Measurements from ENCODE around the gene PLCL2. TPM values are rescaled to one million over a fixed set of nuclear protein-coding genes. Genes with fewer than 3 reads are reported as not detected.
A peak's percentile ranks its signal among the peaks of the same experiment; 100 is the strongest.

The PLCL2 gene
- total RNA-seq, 2 donors from 2014 or later, result 17.8 to 20.5 TPM

GRCh38 chr3:16918683-16919025 is 33.9 kb downstream of the PLCL2 start:
- no peak for ATAC-seq
- Mint-ChIP-seq H3K9me3 (peaks cover 0 to 2% of the 10 kb centered on the region in 2 donors), H3K27ac (no peak overlapping the region), H3K36me3 (peaks cover 0 to 5% of the 10 kb centered on the region in 2 donors)
- DNase-seq (ENCODE audit: low spot score in 2 of 2), result no peak

DNA sequence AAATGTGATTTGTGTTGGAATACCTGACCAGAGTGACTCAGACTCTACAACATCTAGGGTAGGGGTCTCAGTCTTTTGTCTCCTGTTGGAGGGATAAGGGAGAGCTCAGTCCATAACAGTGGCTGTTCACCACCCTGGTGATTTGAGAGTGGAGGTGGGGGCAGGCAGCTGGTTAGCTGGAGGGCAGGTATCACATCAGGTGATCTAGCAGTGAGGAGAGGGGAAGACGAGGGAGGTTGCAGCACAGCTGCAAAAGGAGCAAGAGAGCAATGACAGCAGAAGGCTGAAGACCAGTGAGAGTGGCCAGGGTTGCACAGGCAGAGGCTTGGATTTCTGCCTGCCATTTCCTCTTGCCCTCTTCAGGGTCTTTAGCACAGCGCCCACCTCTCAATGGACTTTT is 38.4 kb downstream of the PLCL2 start:
- DNase-seq (ENCODE audit: low spot score in 2 of 2), result no peak

GRCh38 chr3:16927485-16927884 is 42.7 kb downstream of the PLCL2 start:
- DNase-seq (ENCODE audit: low spot score in 2 of 2) (no peak), ATAC-seq (no peak)
- H3K36me3 Mint-ChIP-seq, result peaks cover 0 to 10% of the 10 kb centered on the region in 2 donors
- peaks cover 0 to 6% of the 10 kb centered on the region in 2 donors for H3K9me3 Mint-ChIP-seq
- no peak overlapping the region for H3K27ac Mint-ChIP-seq

More for the DNA sequence above, 38.4 kb downstream of the PLCL2 start:
- Mint-ChIP-seq H3K36me3 (peaks cover 0 to 10% of the 10 kb centered on the region in 2 donors), H3K9me3 (peaks cover 0 to 6% of the 10 kb centered on the region in 2 donors), H3K27ac (no peak overlapping the region)
- no peak for ATAC-seq

- H3K27ac Mint-ChIP-seq, result no peak overlapping the region
- peaks cover 0 to 6% of the 10 kb centered on the region in 2 donors for H3K36me3 Mint-ChIP-seq
- ATAC-seq, result no peak
- peaks cover 0 to 5% of the 10 kb centered on the region in 2 donors for H3K9me3 Mint-ChIP-seq
- no peak for DNase-seq (ENCODE audit: low spot score in 2 of 2)
Observed at GRCh38 chr3:16928386-16929132, 43.8 kb downstream of the PLCL2 start.

- Mint-ChIP-seq H3K36me3 (no peaks in the 10 kb centered on the region), H3K27ac (no peak overlapping the region), H3K9me3 (no peaks in the 10 kb centered on the region)
- ATAC-seq, result no peak
- DNase-seq (ENCODE audit: low spot score in 2 of 2), result no peak
Observed at GRCh38 chr3:16929311-16929710, 44.6 kb downstream of the PLCL2 start.

DNA sequence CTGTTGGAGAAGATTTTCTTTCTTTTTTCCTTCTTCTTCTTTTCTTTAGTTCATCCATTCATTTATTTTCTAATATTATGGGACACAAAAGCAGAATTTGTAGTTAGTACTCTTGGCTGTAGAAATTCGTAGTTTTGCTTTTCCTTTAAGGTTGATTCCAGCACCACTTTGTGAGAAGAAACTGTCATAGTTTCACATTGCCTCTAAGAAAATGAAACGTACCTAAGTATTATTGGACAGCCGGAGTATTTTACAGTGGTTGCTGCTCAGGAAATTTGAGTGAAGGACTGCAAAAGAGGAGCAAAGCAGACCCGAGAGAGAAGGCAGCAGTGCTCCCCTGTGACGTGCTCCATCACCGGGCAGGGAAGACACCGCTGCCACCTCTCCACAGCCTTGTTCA is 48.1 kb downstream of the PLCL2 start:
- DNase-seq (ENCODE audit: low spot score in 2 of 2) (no peak), ATAC-seq (peak in 1 of 2 donors; percentile 39)
- no peak overlapping the region for H3K27ac Mint-ChIP-seq
- no peaks in the 10 kb centered on the region for H3K9me3 Mint-ChIP-seq
- H3K36me3 Mint-ChIP-seq, result peaks cover 0 to 4% of the 10 kb centered on the region in 2 donors

DNA sequence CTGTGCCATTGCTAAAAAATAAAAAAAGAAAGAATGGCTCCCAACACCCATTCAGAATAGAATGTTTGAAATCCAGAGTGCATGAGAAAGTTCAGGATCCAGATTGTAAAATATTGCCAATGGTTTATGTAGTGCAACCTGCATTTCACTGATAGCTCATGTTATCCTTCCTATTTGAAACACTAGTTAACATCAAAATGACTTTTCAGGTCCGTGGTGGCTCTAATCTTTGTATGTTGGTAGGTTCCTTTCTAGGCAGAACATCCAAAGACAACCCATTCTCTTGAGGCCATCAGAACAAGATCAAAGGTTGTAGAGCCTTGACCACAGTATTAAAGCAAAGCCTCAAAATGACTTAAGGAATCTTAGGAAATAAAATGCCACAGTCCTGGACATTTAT is 51.0 kb downstream of the PLCL2 start:
- peaks cover 0 to 4% of the 10 kb centered on the region in 2 donors for H3K36me3 Mint-ChIP-seq
- no peak for ATAC-seq
- no peak for DNase-seq (ENCODE audit: low spot score in 2 of 2)
- no peaks in the 10 kb centered on the region for H3K9me3 Mint-ChIP-seq
- no peak overlapping the region for H3K27ac Mint-ChIP-seq

DNA sequence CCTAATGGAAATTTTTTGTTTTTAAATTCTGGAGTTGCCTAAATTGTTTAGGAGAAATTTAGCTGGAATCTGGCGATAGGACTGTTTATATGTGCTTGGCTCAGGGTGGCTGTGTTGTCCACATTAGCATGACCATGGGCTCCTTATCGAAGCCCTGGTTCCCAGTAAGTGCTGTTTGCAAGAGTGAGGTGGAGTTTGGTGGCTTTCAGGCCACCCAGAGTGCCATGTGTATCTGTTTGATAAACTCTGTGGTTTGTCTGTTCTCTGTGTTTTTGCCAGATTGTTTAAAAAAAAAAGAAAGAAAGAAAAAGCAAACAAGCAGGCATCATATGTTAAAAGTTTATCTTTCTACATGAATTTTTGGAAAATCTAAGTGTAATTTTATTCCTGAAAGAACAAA is 51.5 kb downstream of the PLCL2 start:
- Mint-ChIP-seq H3K9me3 (no peaks in the 10 kb centered on the region), H3K27ac (no peak overlapping the region), H3K36me3 (peaks cover 0 to 4% of the 10 kb centered on the region in 2 donors)
- ATAC-seq (no peak), DNase-seq (ENCODE audit: low spot score in 2 of 2) (no peak)

DNA sequence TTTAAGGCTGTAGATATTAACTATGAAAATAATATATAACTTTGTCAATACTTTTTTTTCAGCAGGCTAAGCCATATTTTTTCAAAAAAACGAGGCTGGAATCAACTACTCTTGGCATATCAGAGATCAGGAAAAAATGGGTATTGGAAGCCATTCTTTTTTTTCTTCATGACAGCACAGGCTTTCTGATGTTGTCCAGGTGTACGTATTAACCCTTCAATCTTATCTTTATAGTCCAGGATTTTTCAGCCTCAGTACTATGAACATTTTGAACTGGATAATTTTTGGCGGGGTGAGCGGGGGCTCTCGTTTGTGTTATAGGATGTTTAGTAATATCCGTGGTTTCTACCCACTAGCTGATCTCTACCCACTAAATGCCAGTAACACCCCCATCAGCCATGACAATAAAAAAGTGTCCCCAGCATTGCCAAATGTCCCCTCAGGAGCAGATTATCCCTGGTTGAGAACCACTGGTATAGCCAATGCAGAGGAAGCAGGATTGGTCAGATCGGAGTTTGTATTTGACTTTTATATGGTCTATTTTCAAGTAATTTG is 52.0 kb downstream of the PLCL2 start:
- ATAC-seq (no peak), DNase-seq (ENCODE audit: low spot score in 2 of 2) (no peak)
- H3K9me3 Mint-ChIP-seq, result no peaks in the 10 kb centered on the region
- H3K27ac Mint-ChIP-seq, result no peak overlapping the region
- H3K36me3 Mint-ChIP-seq, result peaks cover 0 to 4% of the 10 kb centered on the region in 2 donors

DNA sequence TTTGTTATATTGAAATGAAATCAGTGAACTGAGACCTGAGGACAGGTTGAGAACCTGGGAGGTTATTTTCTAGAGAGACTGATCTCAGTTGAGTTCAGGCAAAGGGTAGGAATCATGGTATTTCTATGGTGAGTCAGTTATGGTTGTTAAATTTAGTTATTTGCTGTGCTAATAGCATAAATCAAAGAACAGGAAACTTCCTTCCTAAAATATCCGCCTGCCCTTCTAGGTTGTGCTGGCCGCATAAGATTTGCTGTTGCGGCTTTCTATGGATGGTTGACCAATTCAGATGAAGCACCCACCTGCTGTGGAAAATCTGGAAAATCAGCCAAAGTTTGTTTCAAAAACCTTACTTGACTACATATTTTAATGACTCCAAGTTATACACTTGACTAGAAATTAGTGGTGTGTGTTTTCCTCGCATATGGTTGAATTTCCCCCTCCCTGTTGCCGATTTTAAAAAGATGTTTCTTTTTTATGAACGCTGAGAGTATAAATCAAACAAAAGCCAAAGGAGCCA is 52.6 kb downstream of the PLCL2 start:
- ATAC-seq, result no peak
- Mint-ChIP-seq H3K27ac (no peak overlapping the region), H3K9me3 (no peaks in the 10 kb centered on the region)

GRCh38 chr3:16940769-16941700 is 56.3 kb downstream of the PLCL2 start:
- Mint-ChIP-seq H3K9me3 (peaks cover 0 to 8% of the 10 kb centered on the region in 2 donors), H3K27ac (peak overlapping the region; percentile 25 to 46), H3K36me3 (peaks cover 0 to 4% of the 10 kb centered on the region in 2 donors)
- DNase-seq (ENCODE audit: low spot score in 2 of 2), result no peak
- no peak for ATAC-seq

More for the DNA sequence above, 52.6 kb downstream of the PLCL2 start:
- DNase-seq (ENCODE audit: low spot score in 2 of 2), result no peak
- H3K36me3 Mint-ChIP-seq, result peaks cover 0 to 4% of the 10 kb centered on the region in 2 donors

GRCh38 chr3:16942955-16943354 is 58.2 kb downstream of the PLCL2 start:
- Mint-ChIP-seq H3K27ac (peak overlapping the region in 1 of 2 donors; percentile 28), H3K9me3 (peaks cover 0 to 9% of the 10 kb centered on the region in 2 donors), H3K36me3 (no peaks in the 10 kb centered on the region)
- ATAC-seq (no peak), DNase-seq (ENCODE audit: low spot score in 2 of 2) (no peak)

- DNase-seq (ENCODE audit: low spot score in 2 of 2) (no peak), ATAC-seq (no peak)
- H3K9me3 Mint-ChIP-seq, result peaks cover 0 to 9% of the 10 kb centered on the region in 2 donors
- no peaks in the 10 kb centered on the region for H3K36me3 Mint-ChIP-seq
- no peak overlapping the region for H3K27ac Mint-ChIP-seq
Observed at GRCh38 chr3:16943857-16944256, 59.1 kb downstream of the PLCL2 start.

- ATAC-seq (no peak), DNase-seq (ENCODE audit: low spot score in 2 of 2) (no peak)
- Mint-ChIP-seq H3K9me3 (peaks cover 0 to 9% of the 10 kb centered on the region in 2 donors), H3K27ac (no peak overlapping the region), H3K36me3 (no peaks in the 10 kb centered on the region)
Observed at GRCh38 chr3:16944356-16944755, 59.6 kb downstream of the PLCL2 start.

DNA sequence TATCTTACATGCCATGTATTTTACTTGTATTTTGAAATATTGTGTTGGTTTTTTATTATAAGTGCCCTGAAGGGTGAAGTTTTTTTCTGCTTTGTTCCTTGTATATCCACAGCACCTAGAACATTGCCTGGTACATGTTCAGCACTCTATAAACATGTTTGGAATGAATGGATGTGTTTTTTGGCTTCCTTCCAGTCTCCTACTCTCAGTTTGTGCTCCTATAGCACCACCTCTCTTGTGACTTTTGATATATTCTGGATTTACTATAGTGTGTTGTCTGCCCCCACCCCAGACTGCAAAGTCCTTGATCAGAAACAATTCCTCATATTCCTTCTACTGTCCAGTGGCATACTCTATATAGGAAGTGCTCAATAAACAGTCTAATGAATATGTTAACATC is 60.6 kb downstream of the PLCL2 start:
- no peak for DNase-seq (ENCODE audit: low spot score in 2 of 2)
- H3K9me3 Mint-ChIP-seq, result peaks cover 0 to 9% of the 10 kb centered on the region in 2 donors
- no peak overlapping the region for H3K27ac Mint-ChIP-seq
- no peaks in the 10 kb centered on the region for H3K36me3 Mint-ChIP-seq
- no peak for ATAC-seq

DNA sequence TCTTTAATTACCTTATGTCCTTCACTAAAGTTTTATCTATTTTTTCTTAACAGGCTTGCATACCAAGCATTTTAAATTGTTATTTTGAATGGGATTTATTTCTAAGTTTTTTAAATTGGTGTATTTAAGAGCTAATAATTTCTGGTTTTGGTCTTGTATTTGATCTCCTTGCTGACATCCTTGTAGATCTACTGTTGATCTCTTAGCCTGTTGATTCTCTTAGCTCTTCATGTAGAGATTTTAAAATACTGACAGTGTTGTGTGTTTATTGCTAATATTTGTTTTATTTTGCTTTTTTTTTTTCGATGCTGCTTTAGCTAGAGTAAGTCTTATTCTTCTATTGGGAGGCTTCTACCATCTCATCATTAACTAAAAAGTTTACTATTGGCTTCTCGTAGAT is 65.5 kb downstream of the PLCL2 start:
- DNase-seq (ENCODE audit: low spot score in 2 of 2) (no peak), ATAC-seq (no peak)
- H3K9me3 Mint-ChIP-seq, result peaks cover 0 to 7% of the 10 kb centered on the region in 2 donors
- H3K27ac Mint-ChIP-seq, result no peak overlapping the region
- H3K36me3 Mint-ChIP-seq, result no peaks in the 10 kb centered on the region

- Mint-ChIP-seq H3K9me3 (peaks cover 0 to 2% of the 10 kb centered on the region in 2 donors), H3K36me3 (no peaks in the 10 kb centered on the region), H3K27ac (peak overlapping the region in 1 of 2 donors; percentile 6)
- ATAC-seq (no peak), DNase-seq (ENCODE audit: low spot score in 2 of 2) (no peak)
Observed at GRCh38 chr3:16950845-16951244, 66.1 kb downstream of the PLCL2 start.

All from activated naive CD4-positive, alpha-beta T cell treated with anti-CD3 and anti-CD28 coated beads, Interleukin-2, amount 50 U/mL, for 72 hours (primary cell).